A673 (cell line): Measurements from ENCODE around the gene ARHGEF7.

ENCODE experiments used
- CTCF ChIP-seq: fragments of 300-800, 200-600 bp; sonication (generic); conservative IDR thresholded peaks from 2 replicates; pipeline ENCODE4 v1.5.1; 2017; ENCODE audit warnings: low read depth, mild to moderate bottlenecking, antibody characterized with exemption, low read length, moderate library complexity, mixed read lengths
- EZH2 ChIP-seq: fragments of 200-600 bp; sonication (generic); IDR thresholded peaks from 2 replicates; pipeline ENCODE4 v1.6.1; 2017; ENCODE audit warnings: borderline replicate concordance, low read depth, mild to moderate bottlenecking, mixed read lengths, antibody characterized with exemption, low read length; ENCODE audit not compliant: poor library complexity, severe bottlenecking

DNA sequence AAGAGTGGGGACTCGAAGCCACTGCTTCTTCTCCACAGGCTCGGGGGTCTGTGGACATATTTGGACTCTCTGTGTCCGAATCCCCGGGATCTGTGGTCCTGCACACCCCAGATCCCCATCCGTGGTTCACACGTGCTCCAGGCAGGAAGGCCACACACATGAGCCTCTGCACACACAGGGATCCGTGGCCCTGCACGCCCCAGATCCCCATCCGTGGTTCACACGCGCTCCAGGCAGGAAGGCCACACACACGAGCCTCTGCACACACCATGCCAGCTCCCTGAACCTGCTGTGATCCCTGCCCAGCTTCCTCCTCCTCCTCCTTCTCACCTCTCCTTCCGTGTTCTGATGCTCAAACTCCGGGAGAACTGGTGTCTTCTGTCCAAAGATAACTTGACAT, 208.4 kb downstream of the ARHGEF7 start:
- TF ChIP-seq EZH2 (no peak), CTCF (no peak)
